ENCODE results near the gene SYT7. TPM values are rescaled to one million over a fixed set of nuclear protein-coding genes. Genes with fewer than 3 reads are reported as not detected.

The SYT7 gene
- total and polyA plus RNA-seq, 10 of the 15 experiments (the other 5 are each of a cell fraction or from before 2014, with no cell fraction given): not detected

- TF ChIP-seq SMAD5 (IDR thresholded peaks at IDR 0.05; ENCODE audit: low read depth) (no peak), ZNF592 (IDR thresholded peaks at IDR 0.05) (no peak)
These were observed 30.1 kb downstream of the SYT7 start (continued) for GRCh38 chr11:61550665-61551227.

GRCh38 chr11:61549662-61550568, 31.0 kb downstream of the SYT7 start:
- no peak overlapping the region for H3K4me3 ChIP-seq
- TF ChIP-seq E2F8 (IDR thresholded peaks at IDR 0.05; ENCODE audit: low read depth, partially characterized antibody): no peak
- TF ChIP-seq HDAC2 (IDR thresholded peaks at IDR 0.05): no peak
- TF ChIP-seq MXI1 (IDR thresholded peaks at IDR 0.05; ENCODE audit: low read depth, low read length): no peak
- no peak for TF ChIP-seq ZZZ3 (IDR thresholded peaks at IDR 0.05; ENCODE audit: control insufficient read depth, insufficient read length, low read depth)
- no peak for TF ChIP-seq RELA (IDR thresholded peaks at IDR 0.05; ENCODE audit: borderline replicate concordance, partially characterized antibody)
- no peak for TF ChIP-seq ZNF24 (IDR thresholded peaks at IDR 0.05)
- no peak for TF ChIP-seq IRF4 (IDR thresholded peaks at IDR 0.05; ENCODE audit: low read depth, low read length)
- TF ChIP-seq CBX3 (IDR thresholded peaks at IDR 0.05; ENCODE audit: borderline replicate concordance, low read depth): no peak
- TF ChIP-seq JUNB (IDR thresholded peaks at IDR 0.05): no peak
- TF ChIP-seq BHLHE40 (IDR thresholded peaks at IDR 0.05; ENCODE audit: borderline replicate concordance in 1 of 2, low read depth in 2 of 2, low read length in 1 of 2): no peak
- no peak for TF ChIP-seq ETV6 (conservative IDR thresholded peaks at IDR 0.05 in 1 of 2, IDR thresholded peaks at IDR 0.05 in 1 of 2; ENCODE audit: borderline replicate concordance in 1 of 2, low read depth in 1 of 2)
- TF ChIP-seq RBBP5 (conservative IDR thresholded peaks at IDR 0.05): no peak
- TF ChIP-seq LARP7 (IDR thresholded peaks at IDR 0.05): no peak
- no peak for FAIRE-seq
- no peaks in the 10 kb centered on the region; the same call in 2 of the 3 replicates for H3K9me3 ChIP-seq (replicated peaks; ENCODE audit: control insufficient read depth, insufficient read depth, low read length)
- no peaks in the 10 kb centered on the region for H3K36me3 ChIP-seq (ENCODE audit: control insufficient read depth in 2 of 2, insufficient read depth in 2 of 2, low read length in 1 of 2)
- H3K4me2 ChIP-seq (ENCODE audit: control insufficient read depth, insufficient read depth): no peak overlapping the region
- H3K4me1 ChIP-seq (ENCODE audit: control insufficient read depth, insufficient read depth, low read length): no peaks in the 10 kb centered on the region
- H3K79me2 ChIP-seq (ENCODE audit: control insufficient read depth, insufficient read depth, low read length): no peaks in the 10 kb centered on the region
- CTCF ChIA-PET: interaction anchor here (0.6 kb wide), 1 partner anchor 107 kb away, joined by 3 read pairs; no protein-coding TSS in a partner anchor
- no TSS peak for BruUV-seq (replicated peaks)
- POLR2A ChIA-PET: no interaction called here
- intact Hi-C loops (cut with micrococcal nuclease; ENCODE audit: unreplicated experiment): no loop called here
- H3K9ac ChIP-seq (ENCODE audit: control insufficient read depth, insufficient read depth, low read length): no peak overlapping the region
- H2AFZ ChIP-seq (ENCODE audit: control insufficient read depth, low read depth, low read length): no peak overlapping the region
- in situ Hi-C loops (cut with MboI): no loop called here
- RAD21 ChIA-PET (ENCODE audit: unreplicated experiment): no interaction called here
- H3K27me3 ChIP-seq (replicated peaks in 1 of 2; ENCODE audit: control insufficient read depth in 2 of 2, insufficient read depth in 2 of 2, low read length in 1 of 2): peaks cover 4 to 5% of the 10 kb centered on the region in 2 experiments
- no peak for DNase-seq (ENCODE audit: low read depth, low spot score)
- no peak overlapping the region for H3K27ac ChIP-seq (ENCODE audit: control insufficient read depth, insufficient read depth)
- SMC1A ChIA-PET (ENCODE audit: uncharacterized antibody, unreplicated experiment): no interaction called here
- 6% methylated on average over 18 of the region's 23 CpGs for WGBS (ENCODE audit: insufficient coverage, insufficient replicate concordance, low lambda C conversion rate, missing lambda C conversion rate)
- no peak for ATAC-seq
- no peaks in the 10 kb centered on the region for H4K20me1 ChIP-seq (ENCODE audit: control insufficient read depth, insufficient read depth)

All from GM12878 (cell line).